Left lung (tissue), 14 donors: ENCODE measurements around the gene NANOS1. TPM values are rescaled to one million over a fixed set of nuclear protein-coding genes. Genes with fewer than 3 reads are reported as not detected.

Source experiments
- ATAC-seq: fragments of 200-7000 bp; cut with Tn5 transposase; one replicate; pipeline ENCODE4 v1.9.1; 2020; ENCODE audit warnings: moderate library complexity
- DNase-seq, 4 donors: peaks; one replicate each; pipeline ENCODE4 v3.0.0-alpha.2; 2013 to 2020
- H3K27ac ChIP-seq, 2 donors: fragments of 200-600 bp; sonication (generic) in 1 of 2; one replicate each; pipeline versions ENCODE4 v1.5.0 to v1.8.0; 2020 to 2021
- H3K27me3 ChIP-seq, 2 donors: fragments of 200-600 bp; sonication (generic) in 1 of 2; one replicate each; pipeline versions ENCODE4 v1.5.0 to v1.8.0; 2020 to 2021
- H3K36me3 ChIP-seq, 2 donors: fragments of 200-600 bp; sonication (generic) in 1 of 2; one replicate each; pipeline versions ENCODE4 v1.5.0 to v1.8.0; 2020 to 2021
- H3K4me1 ChIP-seq, 2 donors: fragments of 200-600 bp; one replicate each; pipeline ENCODE4 v1.8.0; 2021
- H3K4me3 ChIP-seq, 2 donors: fragments of 200-600 bp; sonication (generic) in 1 of 2; one replicate each; pipeline versions ENCODE4 v1.5.0 to v1.8.0; 2020 to 2021; ENCODE audit warnings: mild to moderate bottlenecking in 1 of 2
- H3K9me3 ChIP-seq, 2 donors: fragments of 200-600 bp; sonication (generic) in 1 of 2; one replicate each; pipeline versions ENCODE4 v1.5.0 to v1.8.0; 2020 to 2021
- intact Hi-C, 2 donors: fragments of 100-400 bp; cut with DNase I; formaldehyde crosslinking; loops; one replicate each; pipeline versions ENCODE4 v1.11.2 to v1.14.2; 2022
- long read RNA-seq, 12 donors: library from polyadenylated mRNA in 2 of 12; unstranded in 2 of 12; transcript quantifications; one replicate each; pipeline ENCODE4 v2.0.0 and lab custom pipeline, GENCODE V29; 2019 to 2026
- polyA plus RNA-seq, 6 donors: library from polyadenylated mRNA; unstranded; fragments of 120-200 nt; gene quantifications; one replicate each; pipeline ENCODE4 v1.2.1, GENCODE V29; 2013; ENCODE audit not compliant: insufficient read length in 6 of 6
- total RNA-seq, 2 donors: library from RNA; stranded (reverse); fragmentation: NEBNext Ultra II Directional; extraction: Animal tissue kit (Norgen Biotek cat#: 25700); gene quantifications; one replicate each; pipeline ENCODE4 v1.2.1, GENCODE V29; 2021
- TF ChIP-seq, protein P1 (sequence below), 2 donors: fragments of 200-600 bp; sonication (generic) in 1 of 2; IDR thresholded peaks; one replicate each; pipeline versions ENCODE4 v1.5.0 to v1.8.0; 2021; ENCODE audit warnings: antibody characterized with exemption in 2 of 2
- donor health status: DM: no; HTN: yes; CAD: no.
- donor health status: DM: no; HTN: no; CAD: no.

The NANOS1 gene, protein sequence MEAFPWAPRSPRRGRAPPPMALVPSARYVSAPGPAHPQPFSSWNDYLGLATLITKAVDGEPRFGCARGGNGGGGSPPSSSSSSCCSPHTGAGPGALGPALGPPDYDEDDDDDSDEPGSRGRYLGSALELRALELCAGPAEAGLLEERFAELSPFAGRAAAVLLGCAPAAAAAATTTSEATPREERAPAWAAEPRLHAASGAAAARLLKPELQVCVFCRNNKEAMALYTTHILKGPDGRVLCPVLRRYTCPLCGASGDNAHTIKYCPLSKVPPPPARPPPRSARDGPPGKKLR
- total RNA-seq: 1 to 10 TPM; 1.0 to 1.6 TPM
- 1 to 10 TPM; 3.2 to 7.0 (median 5.2) TPM for polyA plus RNA-seq
- long read RNA-seq, donor 1, full-length matches to known transcripts: 55 of 55 reads
- long read RNA-seq, donor 1, partial matches to known transcripts: 0 of 55 reads
- long read RNA-seq, donor 1, other reads (novel, unspliced or antisense): 0 of 55 reads
- long read RNA-seq, donor 2, full-length matches to known transcripts: 48 of 463 reads
- long read RNA-seq, donor 2, partial matches to known transcripts: 415 of 463 reads
- long read RNA-seq, donor 2, other reads (novel, unspliced or antisense): 0 of 463 reads
- long read RNA-seq, donor 3, full-length matches to known transcripts: 23 of 23 reads
- long read RNA-seq, donor 3, partial matches to known transcripts: 0 of 23 reads
- long read RNA-seq, donor 3, other reads (novel, unspliced or antisense): 0 of 23 reads
- long read RNA-seq, donor 4: 0 reads
- long read RNA-seq, donor 5, full-length matches to known transcripts: 29 of 29 reads
- long read RNA-seq, donor 5, partial matches to known transcripts: 0 of 29 reads
- long read RNA-seq, donor 5, other reads (novel, unspliced or antisense): 0 of 29 reads
- long read RNA-seq, donor 6, full-length matches to known transcripts: 19 of 19 reads
- long read RNA-seq, donor 6, partial matches to known transcripts: 0 of 19 reads
- long read RNA-seq, donor 6, other reads (novel, unspliced or antisense): 0 of 19 reads
- long read RNA-seq, donor 7, full-length matches to known transcripts: 13 of 155 reads
- long read RNA-seq, donor 7, partial matches to known transcripts: 133 of 155 reads
- long read RNA-seq, donor 7, other reads (novel, unspliced or antisense): 9 of 155 reads
- long read RNA-seq, donor 8, full-length matches to known transcripts: 24 of 24 reads
- long read RNA-seq, donor 8, partial matches to known transcripts: 0 of 24 reads
- long read RNA-seq, donor 8, other reads (novel, unspliced or antisense): 0 of 24 reads
- long read RNA-seq, donor 9, full-length matches to known transcripts: 2 of 2 reads
- long read RNA-seq, donor 9, partial matches to known transcripts: 0 of 2 reads
- long read RNA-seq, donor 9, other reads (novel, unspliced or antisense): 0 of 2 reads
- long read RNA-seq, donor 10: 0 reads
- long read RNA-seq, donor 11, full-length matches to known transcripts: 81 of 81 reads
- long read RNA-seq, donor 11, partial matches to known transcripts: 0 of 81 reads
- long read RNA-seq, donor 11, other reads (novel, unspliced or antisense): 0 of 81 reads
- long read RNA-seq, donor 12, full-length matches to known transcripts: 28 of 28 reads
- long read RNA-seq, donor 12, partial matches to known transcripts: 0 of 28 reads
- long read RNA-seq, donor 12, other reads (novel, unspliced or antisense): 0 of 28 reads

DNA sequence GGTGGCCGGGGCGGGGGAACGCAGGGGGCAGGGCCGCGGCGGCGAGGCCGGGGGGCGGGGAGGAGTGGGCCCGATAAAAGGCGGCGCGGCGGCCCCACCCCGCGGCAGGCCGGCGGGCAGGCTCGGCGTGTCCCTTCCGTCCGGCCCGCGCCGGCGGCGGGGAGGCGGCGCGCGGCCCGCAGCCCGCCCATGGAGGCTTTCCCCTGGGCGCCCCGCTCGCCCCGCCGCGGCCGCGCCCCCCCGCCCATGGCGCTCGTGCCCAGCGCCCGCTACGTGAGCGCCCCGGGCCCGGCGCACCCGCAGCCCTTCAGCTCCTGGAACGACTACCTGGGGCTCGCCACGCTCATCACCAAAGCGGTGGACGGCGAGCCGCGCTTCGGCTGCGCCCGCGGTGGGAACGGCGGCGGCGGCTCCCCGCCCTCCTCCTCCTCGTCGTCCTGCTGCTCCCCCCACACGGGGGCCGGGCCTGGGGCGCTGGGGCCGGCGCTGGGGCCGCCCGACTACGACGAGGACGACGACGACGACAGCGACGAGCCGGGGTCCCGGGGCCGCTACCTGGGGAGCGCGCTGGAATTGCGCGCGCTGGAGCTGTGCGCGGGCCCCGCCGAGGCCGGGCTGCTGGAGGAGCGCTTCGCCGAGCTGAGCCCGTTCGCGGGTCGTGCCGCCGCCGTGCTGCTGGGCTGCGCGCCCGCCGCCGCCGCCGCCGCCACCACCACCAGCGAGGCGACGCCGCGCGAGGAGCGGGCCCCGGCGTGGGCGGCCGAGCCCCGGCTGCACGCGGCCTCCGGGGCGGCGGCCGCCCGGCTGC lies at the start of gene NANOS1:
NANOS1 (plus strand) TSS at position 102 of the 808 bp plus-strand sequence; CDS start at position 190, 88 bp downstream.
- H3K27ac ChIP-seq: no peak within 1 kb of the TSS
- DNase-seq (peak in 3 of 4 donors; percentile 24 to 82 (median 30)), ATAC-seq (no peak)
- H3K9me3 ChIP-seq: no peaks in the 10 kb centered on the region
- peaks cover 0 to 18% of the 10 kb centered on the region in 2 donors for H3K27me3 ChIP-seq
- peaks cover 0 to 21% of the 10 kb centered on the region in 2 donors for H3K36me3 ChIP-seq
- H3K4me1 ChIP-seq: peaks cover 6 to 23% of the 10 kb centered on the region in 2 donors
- intact Hi-C loops: no loop called here
- TF ChIP-seq, protein P1, sequence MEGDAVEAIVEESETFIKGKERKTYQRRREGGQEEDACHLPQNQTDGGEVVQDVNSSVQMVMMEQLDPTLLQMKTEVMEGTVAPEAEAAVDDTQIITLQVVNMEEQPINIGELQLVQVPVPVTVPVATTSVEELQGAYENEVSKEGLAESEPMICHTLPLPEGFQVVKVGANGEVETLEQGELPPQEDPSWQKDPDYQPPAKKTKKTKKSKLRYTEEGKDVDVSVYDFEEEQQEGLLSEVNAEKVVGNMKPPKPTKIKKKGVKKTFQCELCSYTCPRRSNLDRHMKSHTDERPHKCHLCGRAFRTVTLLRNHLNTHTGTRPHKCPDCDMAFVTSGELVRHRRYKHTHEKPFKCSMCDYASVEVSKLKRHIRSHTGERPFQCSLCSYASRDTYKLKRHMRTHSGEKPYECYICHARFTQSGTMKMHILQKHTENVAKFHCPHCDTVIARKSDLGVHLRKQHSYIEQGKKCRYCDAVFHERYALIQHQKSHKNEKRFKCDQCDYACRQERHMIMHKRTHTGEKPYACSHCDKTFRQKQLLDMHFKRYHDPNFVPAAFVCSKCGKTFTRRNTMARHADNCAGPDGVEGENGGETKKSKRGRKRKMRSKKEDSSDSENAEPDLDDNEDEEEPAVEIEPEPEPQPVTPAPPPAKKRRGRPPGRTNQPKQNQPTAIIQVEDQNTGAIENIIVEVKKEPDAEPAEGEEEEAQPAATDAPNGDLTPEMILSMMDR (IDR thresholded peaks at IDR 0.05): no peak
- H3K4me3 ChIP-seq: peak within 1 kb of the TSS; percentile 48

DNA sequence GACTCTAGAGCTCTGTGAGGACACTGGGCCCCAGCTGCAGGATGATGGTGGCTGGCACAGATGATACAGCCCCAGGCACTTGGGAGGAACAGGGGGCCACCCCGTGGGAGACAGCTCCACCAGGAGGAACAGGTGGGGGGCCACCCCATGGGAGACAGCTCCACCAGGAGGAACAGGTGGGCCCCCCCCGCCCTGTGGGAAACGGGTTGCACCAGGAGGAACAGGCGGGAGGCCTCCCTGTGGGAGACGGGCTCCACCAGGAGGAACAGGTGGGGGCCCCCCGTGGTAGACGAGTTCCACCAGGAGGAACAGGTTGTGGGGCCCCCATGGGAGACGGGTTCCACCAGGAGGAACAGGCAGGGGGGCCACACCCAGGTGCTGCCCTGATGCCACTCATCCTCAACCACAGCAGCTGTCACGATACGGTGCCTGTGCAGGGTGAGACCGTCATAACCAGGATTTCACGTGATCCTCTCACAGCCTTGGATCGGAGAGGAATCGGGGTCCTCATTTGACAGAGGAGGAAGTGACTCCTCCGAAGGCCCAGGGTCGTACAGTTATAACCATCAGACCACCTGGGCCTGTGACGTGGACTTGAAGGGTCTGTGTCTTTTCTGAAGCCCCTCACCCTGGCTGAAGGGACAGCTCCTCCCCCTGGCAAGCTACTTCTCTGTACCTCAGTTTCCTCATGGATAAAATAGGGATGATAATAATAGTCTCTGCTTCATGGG lies 49.2 kb upstream of the NANOS1 start:
- Histone ChIP-seq H3K9me3 (peaks cover 0 to 10% of the 10 kb centered on the region in 2 donors), H3K27me3 (no peaks in the 10 kb centered on the region), H3K36me3 (no peaks in the 10 kb centered on the region), H3K4me3 (no peak overlapping the region), H3K27ac (no peak overlapping the region), H3K4me1 (no peaks in the 10 kb centered on the region)
- TF ChIP-seq, protein P1 (IDR thresholded peaks at IDR 0.05): no peak
- DNase-seq: no peak
- no peak for ATAC-seq
- intact Hi-C loops: no loop called here

DNA sequence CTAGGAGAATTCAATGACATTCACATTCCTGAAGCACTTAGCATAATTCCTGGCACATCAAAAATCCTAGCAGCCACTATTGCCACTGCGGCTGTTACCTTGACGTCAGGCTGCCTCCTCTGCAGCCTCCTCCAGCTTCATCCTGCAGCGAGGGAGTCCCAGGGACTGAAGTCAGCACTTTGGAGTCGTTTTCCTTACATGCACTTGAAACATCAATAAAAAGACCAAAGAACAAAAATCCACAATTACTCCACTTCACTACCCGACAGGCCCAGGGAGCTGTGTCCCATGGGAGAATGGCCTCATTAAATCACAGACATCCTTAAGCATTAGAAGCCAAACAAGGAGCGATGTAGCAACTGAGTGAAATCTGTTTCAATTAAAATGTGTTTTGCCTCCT lies 48.6 kb upstream of the NANOS1 start:
- no peaks in the 10 kb centered on the region for H3K4me1 ChIP-seq
- no peak overlapping the region for H3K4me3 ChIP-seq
- H3K27me3 ChIP-seq: no peaks in the 10 kb centered on the region
- TF ChIP-seq, protein P1 (IDR thresholded peaks at IDR 0.05): no peak
- DNase-seq (no peak), ATAC-seq (no peak)
- H3K9me3 ChIP-seq: peaks cover 0 to 15% of the 10 kb centered on the region in 2 donors
- no peak overlapping the region for H3K27ac ChIP-seq
- no peaks in the 10 kb centered on the region for H3K36me3 ChIP-seq
- intact Hi-C loops: no loop called here
